ENCODE results near the gene TRIM26. TPM values are rescaled to one million over a fixed set of nuclear protein-coding genes. Genes with fewer than 3 reads are reported as not detected.

Gene TRIM26
- total and polyA plus RNA-seq, 7 donors = 13.1 to 36.4 (median 15.6) TPM

DNA sequence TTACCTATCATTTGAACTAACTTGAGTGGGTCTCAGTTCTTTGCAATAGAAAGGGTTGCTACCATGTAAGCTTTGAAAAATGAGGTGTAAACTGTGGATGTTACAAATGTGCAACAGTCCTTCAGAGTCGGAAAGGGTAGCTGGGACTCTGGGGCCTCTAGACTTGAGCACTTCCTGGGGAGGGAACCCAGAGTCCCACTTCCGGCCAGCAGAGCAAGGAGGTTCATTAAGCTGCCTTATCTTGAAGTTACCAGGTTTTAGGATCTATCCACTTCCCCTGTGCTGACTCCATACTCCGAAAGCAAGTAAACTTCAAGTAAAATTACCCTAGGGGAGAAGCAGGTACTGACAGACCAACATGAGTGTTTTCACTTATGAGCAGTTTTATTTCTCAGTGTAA lies 61.6 kb downstream of the TRIM26 start:
- H3K27ac ChIP-seq = no peak overlapping the region
- no peak overlapping the region for H3K4me3 ChIP-seq
- ATAC-seq (no peak), DNase-seq (no peak)
- H3K4me1 ChIP-seq = no peaks in the 10 kb centered on the region
- peaks cover 0 to 15% (median 6%) of the 10 kb centered on the region in 3 donors for H3K27me3 ChIP-seq (ENCODE audit: insufficient read depth in 3 of 3, low read length in 2 of 3)
- WGBS, 3 donors = 57 to 76% (median 63%) methylated on average over 3 of the region's 3 CpGs
- no peaks in the 10 kb centered on the region for H3K36me3 ChIP-seq (ENCODE audit: insufficient read depth in 1 of 2, low read depth in 1 of 2)
- TF ChIP-seq, protein P1, sequence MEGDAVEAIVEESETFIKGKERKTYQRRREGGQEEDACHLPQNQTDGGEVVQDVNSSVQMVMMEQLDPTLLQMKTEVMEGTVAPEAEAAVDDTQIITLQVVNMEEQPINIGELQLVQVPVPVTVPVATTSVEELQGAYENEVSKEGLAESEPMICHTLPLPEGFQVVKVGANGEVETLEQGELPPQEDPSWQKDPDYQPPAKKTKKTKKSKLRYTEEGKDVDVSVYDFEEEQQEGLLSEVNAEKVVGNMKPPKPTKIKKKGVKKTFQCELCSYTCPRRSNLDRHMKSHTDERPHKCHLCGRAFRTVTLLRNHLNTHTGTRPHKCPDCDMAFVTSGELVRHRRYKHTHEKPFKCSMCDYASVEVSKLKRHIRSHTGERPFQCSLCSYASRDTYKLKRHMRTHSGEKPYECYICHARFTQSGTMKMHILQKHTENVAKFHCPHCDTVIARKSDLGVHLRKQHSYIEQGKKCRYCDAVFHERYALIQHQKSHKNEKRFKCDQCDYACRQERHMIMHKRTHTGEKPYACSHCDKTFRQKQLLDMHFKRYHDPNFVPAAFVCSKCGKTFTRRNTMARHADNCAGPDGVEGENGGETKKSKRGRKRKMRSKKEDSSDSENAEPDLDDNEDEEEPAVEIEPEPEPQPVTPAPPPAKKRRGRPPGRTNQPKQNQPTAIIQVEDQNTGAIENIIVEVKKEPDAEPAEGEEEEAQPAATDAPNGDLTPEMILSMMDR (IDR thresholded peaks at IDR 0.05) = no peak
- intact Hi-C loops (cut with DNase I) = no loop called here
- H3K9me3 ChIP-seq = no peaks in the 10 kb centered on the region

DNA sequence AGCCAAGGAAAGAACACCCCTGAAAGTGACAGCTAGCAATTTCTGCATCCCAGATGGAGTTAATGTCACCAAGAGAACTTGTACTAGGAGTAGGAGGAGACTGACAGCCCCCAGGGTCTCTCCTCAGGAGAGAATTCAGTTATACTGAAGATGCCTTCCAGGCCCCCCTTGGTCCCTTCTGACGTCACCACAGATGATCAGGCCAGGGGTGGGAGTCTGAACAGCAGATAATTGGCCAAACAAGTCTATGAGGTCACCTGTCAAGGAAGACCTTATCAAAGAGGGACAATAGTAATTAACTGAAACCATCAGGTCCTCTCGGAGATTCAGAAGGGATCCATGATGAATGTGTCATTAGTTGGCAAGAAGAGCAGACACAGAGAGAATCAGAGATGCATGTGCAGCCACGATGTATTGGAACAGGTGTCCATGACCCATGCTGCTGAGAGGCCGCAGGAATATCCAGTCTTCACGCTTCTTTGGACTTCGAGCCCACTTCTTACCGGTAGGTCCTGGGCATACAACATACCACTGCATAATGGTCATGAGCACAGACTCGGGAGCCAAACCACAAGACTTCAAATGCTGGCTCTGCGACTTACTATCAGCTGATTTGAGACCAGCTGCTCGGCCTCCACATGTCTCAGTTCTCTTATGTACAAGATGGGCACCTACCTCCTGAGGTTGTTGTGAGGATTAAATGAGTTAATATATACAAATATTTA lies 62.4 kb downstream of the TRIM26 start:
- TF ChIP-seq, protein P1 (IDR thresholded peaks at IDR 0.05) = no peak
- Histone ChIP-seq H3K4me3 (no peak overlapping the region), H3K27me3 (ENCODE audit: insufficient read depth in 3 of 3, low read length in 2 of 3) (peaks cover 0 to 16% (median 6%) of the 10 kb centered on the region in 3 donors), H3K4me1 (no peaks in the 10 kb centered on the region), H3K9me3 (no peaks in the 10 kb centered on the region), H3K27ac (no peak overlapping the region), H3K36me3 (ENCODE audit: insufficient read depth in 1 of 2, low read depth in 1 of 2) (no peaks in the 10 kb centered on the region)
- WGBS, 3 donors = 47 to 56% (median 48%) methylated on average over 10 of the region's 10 CpGs
- ATAC-seq = no peak
- DNase-seq = no peak
- intact Hi-C loops (cut with DNase I) = no loop called here

DNA sequence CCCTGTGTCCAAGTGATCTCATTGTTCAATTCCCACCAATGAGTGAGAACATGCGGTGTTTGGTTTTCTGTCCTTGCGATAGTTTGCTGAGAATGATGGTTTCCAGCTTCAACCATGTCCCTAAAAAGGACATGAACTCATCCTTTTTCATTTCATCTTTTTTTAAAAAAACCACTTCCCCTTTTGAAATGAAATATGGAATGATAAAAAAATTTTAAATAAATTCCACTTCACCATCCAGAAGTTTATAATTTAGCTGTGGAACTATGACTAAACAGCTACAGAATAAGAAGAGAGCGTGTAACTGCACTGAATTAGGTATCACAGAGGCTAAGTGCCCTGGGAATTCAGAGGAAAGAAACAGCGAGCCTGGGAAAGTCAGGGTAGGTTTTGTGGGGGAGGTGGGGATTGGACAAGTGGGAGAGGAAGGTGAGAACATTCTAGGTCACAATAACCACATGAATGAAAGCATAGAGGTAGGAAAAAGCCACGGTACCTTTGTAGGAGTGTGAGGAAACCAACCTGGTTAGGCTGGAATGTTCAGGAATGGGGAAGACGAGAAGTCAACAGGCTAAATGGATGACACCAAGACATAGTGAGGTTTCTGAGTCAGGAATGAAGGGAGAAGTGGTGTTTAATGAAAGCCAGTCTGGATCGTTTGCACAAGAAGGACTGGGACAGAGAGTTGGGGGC lies 63.2 kb downstream of the TRIM26 start:
- Histone ChIP-seq H3K27me3 (ENCODE audit: insufficient read depth in 3 of 3, low read length in 2 of 3) (peaks cover 0 to 21% (median 6%) of the 10 kb centered on the region in 3 donors), H3K36me3 (ENCODE audit: insufficient read depth in 1 of 2, low read depth in 1 of 2) (no peaks in the 10 kb centered on the region), H3K9me3 (no peaks in the 10 kb centered on the region), H3K4me1 (no peaks in the 10 kb centered on the region), H3K4me3 (no peak overlapping the region), H3K27ac (no peak overlapping the region)
- TF ChIP-seq, protein P1 (IDR thresholded peaks at IDR 0.05) = no peak
- ATAC-seq = no peak
- WGBS, 3 donors = 63 to 66% (median 63%) methylated on average over 7 of the region's 7 CpGs
- DNase-seq = no peak
- intact Hi-C loops (cut with DNase I) = no loop called here

DNA sequence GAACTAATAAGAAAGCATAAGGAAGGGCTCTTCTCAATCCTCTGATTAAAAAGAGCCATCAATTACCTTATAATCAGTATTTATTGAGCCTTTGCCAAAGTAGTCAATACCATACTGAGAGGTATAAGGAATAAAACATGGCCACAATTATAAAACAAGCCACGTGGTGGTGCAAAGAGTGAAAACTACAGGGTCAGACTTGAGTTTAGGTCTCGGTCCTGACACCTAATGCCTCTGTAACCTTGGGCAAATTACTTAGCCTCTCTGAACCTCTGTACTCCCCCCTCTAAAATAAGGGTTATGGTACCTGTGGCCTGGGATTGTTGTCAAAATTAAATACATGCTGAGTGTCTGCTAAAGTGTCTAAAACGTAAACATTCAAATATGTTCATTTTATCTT lies 64.0 kb downstream of the TRIM26 start:
- ATAC-seq (no peak), DNase-seq (no peak)
- Histone ChIP-seq H3K9me3 (no peaks in the 10 kb centered on the region), H3K36me3 (ENCODE audit: insufficient read depth in 1 of 2, low read depth in 1 of 2) (no peaks in the 10 kb centered on the region), H3K27ac (no peak overlapping the region), H3K27me3 (ENCODE audit: insufficient read depth in 3 of 3, low read length in 2 of 3) (peaks cover 0 to 28% (median 6%) of the 10 kb centered on the region in 3 donors), H3K4me3 (no peak overlapping the region), H3K4me1 (no peaks in the 10 kb centered on the region)
- TF ChIP-seq, protein P1 (IDR thresholded peaks at IDR 0.05) = no peak
- 48 to 54% (median 54%) methylated on average over 3 of the region's 3 CpGs for WGBS, 3 donors
- intact Hi-C loops (cut with DNase I) = no loop called here

Measured in psoas muscle (tissue), 8 donors.